H1 (cell line): ENCODE measurements around the gene NPS. TPM values are rescaled to one million over a fixed set of nuclear protein-coding genes. Genes with fewer than 3 reads are reported as not detected.

ENCODE experiments used
- CTCF ChIA-PET: fragments of 300-600 bp; sonication (Branson Sonifier 250); formaldehyde crosslinking; loops from one replicate; lab custom pipeline; 2021; ENCODE audit not compliant: partially characterized antibody; lab: Charles Lee
- POLR2A ChIA-PET: fragments of 300-600 bp; sonication (Branson Sonifier 250); formaldehyde crosslinking; loops from one replicate; lab custom pipeline; 2021; ENCODE audit warnings: inconsistent platforms; ENCODE audit not compliant: partially characterized antibody; lab: Charles Lee
- DNase-seq, 2 experiments: peaks; one replicate each; pipeline versions ENCODE4 v3.0.0 to v3.0.0-alpha.2; 2010 to 2022; ENCODE audit warnings: low spot score in 2 of 2, low read depth in 1 of 2, mixed read lengths in 1 of 2
- FAIRE-seq: peaks from 2 replicates; lab custom pipeline; 2011; peaks lifted over from hg19 to GRCh38; lab: Jason Lieb, UNC
- H2AFZ ChIP-seq: 2 replicates; pipeline ENCODE4 v1.8.1; 2012; ENCODE audit warnings: low read length, inconsistent platforms
- H2AK5ac ChIP-seq: 2 replicates; pipeline ENCODE4 v1.6.1; 2013; ENCODE audit warnings: low read depth, low read length
- H2BK120ac ChIP-seq: replicated peaks from 2 replicates; pipeline ENCODE3; 2013; ENCODE audit warnings: low read depth, low read length, inconsistent platforms
- H2BK12ac ChIP-seq: 2 replicates; pipeline ENCODE4 v1.6.1; 2013; ENCODE audit warnings: low read depth, low read length
- H2BK15ac ChIP-seq: 2 replicates; pipeline ENCODE4 v1.6.1; 2013; ENCODE audit warnings: low read length
- H2BK20ac ChIP-seq: 2 replicates; pipeline ENCODE4 v1.6.1; 2013; ENCODE audit warnings: low read length
- H2BK5ac ChIP-seq: 2 replicates; pipeline ENCODE4 v1.6.1; 2013; ENCODE audit warnings: low read depth, low read length
- H3K14ac ChIP-seq: 2 replicates; pipeline ENCODE4 v1.6.1; 2013; ENCODE audit warnings: inconsistent platforms; ENCODE audit not compliant: insufficient read length
- H3K18ac ChIP-seq: 2 replicates; pipeline ENCODE4 v1.6.1; 2013; ENCODE audit warnings: low read length; ENCODE audit errors: extremely low read depth
- H3K23ac ChIP-seq: 2 replicates; pipeline ENCODE4 v1.6.1; 2013; ENCODE audit warnings: inconsistent platforms; ENCODE audit not compliant: insufficient read length
- H3K23me2 ChIP-seq: 2 replicates; pipeline ENCODE4 v1.6.1; 2013; ENCODE audit warnings: low read depth, low read length
- H3K27ac ChIP-seq: 2 replicates; pipeline ENCODE4 v1.6.1; 2011; ENCODE audit warnings: low read depth, low read length, inconsistent platforms
- H3K27me3 ChIP-seq, 4 experiments: replicated peaks in 1 of 4; 1 replicate in 1 of 4; 2 replicates in 3 of 4; pipeline versions ENCODE4 v1.6.1 to v1.8.1; 2011 to 2013; ENCODE audit warnings: low read length in 3 of 4, mild to moderate bottlenecking in 3 of 4, inconsistent platforms in 2 of 4, mixed read lengths in 2 of 4, moderate library complexity in 1 of 4; ENCODE audit not compliant: control insufficient read depth in 3 of 4, insufficient read depth in 3 of 4; ENCODE audit errors: extremely low read depth in 1 of 4
- H3K36me3 ChIP-seq, 4 experiments: 2 replicates each; pipeline versions ENCODE4 v1.6.1 to v1.8.1; 2011 to 2013; ENCODE audit warnings: mild to moderate bottlenecking in 4 of 4, low read length in 3 of 4, moderate library complexity in 2 of 4, control low read depth in 1 of 4, inconsistent platforms in 1 of 4; ENCODE audit not compliant: insufficient read depth in 4 of 4, control insufficient read depth in 2 of 4
- H3K4ac ChIP-seq: replicated peaks from 2 replicates; pipeline ENCODE3; 2013; ENCODE audit warnings: low read length, low read depth, mixed read lengths, inconsistent platforms; ENCODE audit not compliant: insufficient read length
- H3K4me1 ChIP-seq, 4 experiments: replicated peaks in 1 of 4; 1 replicate in 1 of 4; 2 replicates in 3 of 4; pipeline versions ENCODE4 v1.6.1 to v1.8.1; 2011 to 2013; ENCODE audit warnings: low read length in 3 of 4, inconsistent platforms in 2 of 4, mixed read lengths in 1 of 4; ENCODE audit not compliant: insufficient read depth in 4 of 4, control insufficient read depth in 3 of 4
- H3K4me2 ChIP-seq, 2 experiments: 2 replicates each; pipeline versions ENCODE4 v1.6.1 to v1.8.1; 2011 to 2013; ENCODE audit warnings: low read depth in 2 of 2, low read length in 2 of 2, control low read depth in 1 of 2, inconsistent platforms in 1 of 2, mild to moderate bottlenecking in 1 of 2; ENCODE audit not compliant: insufficient read depth in 1 of 2
- H3K4me3 ChIP-seq, 4 experiments: fragments of 200-600, 300-600 bp in 1 of 4; sonication (generic), shearing (Covaris generic), sonication (Bioruptor Twin) in 1 of 4; 2 replicates each; pipeline versions ENCODE4 v1.5.1 to v1.8.1; 2011 to 2016; ENCODE audit warnings: low read length in 4 of 4, low read depth in 3 of 4, control low read depth in 2 of 4, inconsistent platforms in 2 of 4, mild to moderate bottlenecking in 2 of 4, mixed read lengths in 1 of 4, moderate library complexity in 1 of 4; ENCODE audit not compliant: insufficient read depth in 2 of 4; ENCODE audit errors: extremely low read depth in 1 of 4
- H3K56ac ChIP-seq: replicated peaks from 2 replicates; pipeline ENCODE3; 2013; ENCODE audit warnings: low read depth, mild to moderate bottlenecking, mixed read lengths, low read length, inconsistent platforms; ENCODE audit not compliant: insufficient read length
- H3K79me1 ChIP-seq: 2 replicates; pipeline ENCODE4 v1.6.1; 2013; ENCODE audit warnings: low read depth, low read length, control low read depth
- H3K79me2 ChIP-seq, 2 experiments: 2 replicates each; pipeline versions ENCODE4 v1.6.1 to v1.8.1; 2012 to 2013; ENCODE audit warnings: low read length in 2 of 2, mild to moderate bottlenecking in 2 of 2, inconsistent platforms in 1 of 2; ENCODE audit not compliant: insufficient read depth in 2 of 2, control insufficient read depth in 1 of 2
- H3K9ac ChIP-seq, 4 experiments: replicated peaks in 1 of 4; 1 replicate in 1 of 4; 2 replicates in 3 of 4; pipeline versions ENCODE4 v1.6.1 to v1.8.1; 2011 to 2013; ENCODE audit warnings: low read depth in 3 of 4, low read length in 3 of 4, control low read depth in 2 of 4, mild to moderate bottlenecking in 2 of 4, moderate library complexity in 2 of 4, inconsistent platforms in 1 of 4; ENCODE audit errors: extremely low read depth in 1 of 4
- H3K9me3 ChIP-seq, 2 experiments: 2 replicates each; pipeline versions ENCODE4 v1.6.1 to v1.8.1; 2012 to 2013; ENCODE audit warnings: mild to moderate bottlenecking in 2 of 2, moderate library complexity in 2 of 2, control low read depth in 1 of 2, inconsistent platforms in 1 of 2, low read depth in 1 of 2, low read length in 1 of 2, mixed read lengths in 1 of 2; ENCODE audit not compliant: insufficient read depth in 2 of 2
- H4K20me1 ChIP-seq, 2 experiments: replicated peaks in 1 of 2; 2 replicates each; pipeline versions ENCODE3 to v1.8.1; 2011 to 2013; ENCODE audit warnings: inconsistent platforms in 2 of 2, low read length in 2 of 2, mild to moderate bottlenecking in 1 of 2; ENCODE audit not compliant: insufficient read depth in 2 of 2, control insufficient read depth in 1 of 2
- H4K5ac ChIP-seq: 2 replicates; pipeline ENCODE4 v1.6.1; 2013; ENCODE audit warnings: low read length, low read depth, mixed read lengths, inconsistent platforms; ENCODE audit not compliant: insufficient read length
- H4K8ac ChIP-seq: 2 replicates; pipeline ENCODE4 v1.8.0; 2013; ENCODE audit warnings: mild to moderate bottlenecking, moderate library complexity, low read length, inconsistent platforms; ENCODE audit not compliant: insufficient read depth; ENCODE audit errors: extremely low read depth
- H4K91ac ChIP-seq: replicated peaks from 2 replicates; pipeline ENCODE3; 2013; ENCODE audit warnings: low read length, mixed read lengths, inconsistent platforms; ENCODE audit not compliant: insufficient read length
- POU5F1 ChIP-seq: IDR thresholded peaks from 2 replicates; pipeline ENCODE4 v1.6.1; 2011; ENCODE audit warnings: low read depth, mild to moderate bottlenecking, low read length, moderate library complexity
- TCF12 ChIP-seq: IDR thresholded peaks from 2 replicates; pipeline ENCODE4 v1.6.1; 2011; ENCODE audit warnings: low read depth, mild to moderate bottlenecking, low read length
- WGBS, 2 experiments: shearing (Covaris generic) in 1 of 2; methylation state at CpG; one replicate each; pipeline versions ENCODE4 v1.1.6 to v1.1.7; 2013 to 2015; ENCODE audit warnings: low lambda C conversion rate in 2 of 2, mixed read lengths in 2 of 2, inconsistent platforms in 1 of 2, low coverage in 1 of 2, missing lambda C conversion rate in 1 of 2; ENCODE audit not compliant: insufficient replicate concordance in 2 of 2, insufficient coverage in 1 of 2, insufficient read length in 1 of 2; ENCODE audit errors: extremely low coverage in 1 of 2, missing lambda C conversion rate in 1 of 2; 5-methylcytosine and 5-hydroxymethylcytosine counted together
- polyA plus RNA-seq, 7 experiments: library from polyadenylated mRNA; depleted of rRNA in 3 of 7; stranded (reverse) in 5 of 7; unstranded in 2 of 7; fragments of >200 nt in 5 of 7; fragments of 200-250 nt in 2 of 7; gene quantifications; 1 replicate in 5 of 7; 2 replicates in 1 of 7; 4 replicates in 1 of 7; pipeline versions ENCODE4 v1.2.1 to v1.2.3, GENCODE V29; 2011 to 2013; ENCODE audit warnings: missing spikeins in 2 of 7, mixed read lengths in 2 of 7
- total RNA-seq: library from RNA; stranded (reverse); fragmentation: NEBNext Ultra II Directional; extraction: Animal tissue kit (Norgen Biotek cat#: 25700); gene quantifications from 2 replicates; pipeline ENCODE4 v1.2.1, GENCODE V29; 2021
- TF ChIP-seq, protein P1 (sequence below): IDR thresholded peaks from 2 replicates; pipeline ENCODE4 v1.6.1; 2012; ENCODE audit warnings: inconsistent platforms
- TF ChIP-seq, protein P2 (sequence below): IDR thresholded peaks from 2 replicates; pipeline ENCODE4 v1.6.1; 2012; ENCODE audit warnings: inconsistent platforms

The NPS gene
- total and polyA plus RNA-seq, 2 of the 8 experiments (the other 6 are each of a cell fraction or from before 2014, with no cell fraction given) = not detected

DNA sequence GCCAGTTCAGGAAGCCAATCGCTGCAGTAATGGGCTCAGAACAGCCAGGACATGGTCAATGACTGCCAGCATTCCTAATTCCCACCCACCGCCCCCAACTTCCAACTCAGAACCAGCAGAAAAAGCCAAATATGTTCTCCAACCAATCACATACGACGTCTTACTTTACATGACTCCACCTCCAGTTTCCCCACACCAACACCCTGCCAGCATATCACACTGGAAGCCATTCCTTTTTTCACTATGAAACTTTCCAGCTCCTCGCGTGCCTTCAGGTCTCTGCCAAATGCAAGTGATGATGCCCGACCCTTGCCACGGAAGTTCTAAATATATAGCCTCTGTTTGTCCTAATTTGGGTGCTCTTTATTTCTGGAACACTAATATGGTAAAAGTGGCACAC is 12.5 kb downstream of the NPS start:
- TF ChIP-seq, protein P1, sequence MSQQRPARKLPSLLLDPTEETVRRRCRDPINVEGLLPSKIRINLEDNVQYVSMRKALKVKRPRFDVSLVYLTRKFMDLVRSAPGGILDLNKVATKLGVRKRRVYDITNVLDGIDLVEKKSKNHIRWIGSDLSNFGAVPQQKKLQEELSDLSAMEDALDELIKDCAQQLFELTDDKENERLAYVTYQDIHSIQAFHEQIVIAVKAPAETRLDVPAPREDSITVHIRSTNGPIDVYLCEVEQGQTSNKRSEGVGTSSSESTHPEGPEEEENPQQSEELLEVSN = no peak
- TF ChIP-seq POU5F1 (no peak), TCF12 (no peak)
- TF ChIP-seq, protein P2, sequence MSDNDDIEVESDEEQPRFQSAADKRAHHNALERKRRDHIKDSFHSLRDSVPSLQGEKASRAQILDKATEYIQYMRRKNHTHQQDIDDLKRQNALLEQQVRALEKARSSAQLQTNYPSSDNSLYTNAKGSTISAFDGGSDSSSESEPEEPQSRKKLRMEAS = no peak
- ChIA-PET POLR2A (no interaction called here), CTCF (no interaction called here)
- Histone ChIP-seq H3K36me3 (no peaks in the 10 kb centered on the region), H3K9ac (no peak overlapping the region), H3K79me2 (no peaks in the 10 kb centered on the region), H3K4me3 (no peak overlapping the region), H2BK120ac (no peak overlapping the region), H2BK12ac (no peak overlapping the region), H4K8ac (no peak overlapping the region), H3K23ac (no peak overlapping the region), H3K9me3 (no peaks in the 10 kb centered on the region), H3K18ac (no peak overlapping the region), H2BK15ac (no peak overlapping the region), H4K91ac (no peak overlapping the region), H2AFZ (no peak overlapping the region), H3K56ac (no peak overlapping the region), H3K14ac (no peak overlapping the region), H4K5ac (no peak overlapping the region), H3K23me2 (no peaks in the 10 kb centered on the region), H3K27ac (no peak overlapping the region), H3K27me3 (no peaks in the 10 kb centered on the region), H3K79me1 (no peaks in the 10 kb centered on the region), H3K4me2 (no peak overlapping the region), H3K4me1 (no peaks in the 10 kb centered on the region), H2BK5ac (no peak overlapping the region), H2BK20ac (no peak overlapping the region), H3K4ac (no peak overlapping the region), H4K20me1 (no peaks in the 10 kb centered on the region), H2AK5ac (no peak overlapping the region)
- FAIRE-seq (no peak), DNase-seq (no peak)
- WGBS, 2 experiments = 88% methylated on average over 8 of the region's 8 CpGs; no CpG with 5 or more reads in 1 of the 2 experiments
